ENCODE measurements around the gene SLC30A4. TPM values are rescaled to one million over a fixed set of nuclear protein-coding genes. Genes with fewer than 3 reads are reported as not detected.

Gene SLC30A4
- total and polyA plus RNA-seq, 8 donors, result 0.80 to 2.2 (median 1.4) TPM

DNA sequence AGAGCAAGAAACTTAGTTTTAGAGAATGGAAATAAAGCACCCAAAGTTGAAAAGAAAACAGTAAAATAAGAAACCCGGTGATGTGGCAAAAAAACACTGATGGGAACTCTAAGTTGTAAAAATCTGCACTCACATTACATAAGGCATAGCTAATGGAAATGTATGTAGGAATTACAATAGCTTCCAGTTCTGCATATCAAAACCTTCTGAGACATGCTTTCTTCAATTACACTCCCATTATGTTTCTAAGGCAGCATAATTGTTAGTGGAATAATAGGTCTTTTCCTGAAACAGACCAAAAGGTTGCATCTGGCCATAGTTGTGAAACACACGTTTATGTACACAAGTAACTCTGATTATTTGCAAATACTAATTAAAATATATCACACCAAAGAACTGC, 41.4 kb downstream of the SLC30A4 start:
- Histone ChIP-seq H3K9me3 (no peaks in the 10 kb centered on the region), H3K27me3 (no peaks in the 10 kb centered on the region), H3K4me3 (no peak overlapping the region), H3K27ac (no peak overlapping the region), H3K4me1 (no peaks in the 10 kb centered on the region), H3K36me3 (no peaks in the 10 kb centered on the region)
- ATAC-seq (no peak), DNase-seq (no peak), FAIRE-seq (no peak)
- TF ChIP-seq, protein P1, sequence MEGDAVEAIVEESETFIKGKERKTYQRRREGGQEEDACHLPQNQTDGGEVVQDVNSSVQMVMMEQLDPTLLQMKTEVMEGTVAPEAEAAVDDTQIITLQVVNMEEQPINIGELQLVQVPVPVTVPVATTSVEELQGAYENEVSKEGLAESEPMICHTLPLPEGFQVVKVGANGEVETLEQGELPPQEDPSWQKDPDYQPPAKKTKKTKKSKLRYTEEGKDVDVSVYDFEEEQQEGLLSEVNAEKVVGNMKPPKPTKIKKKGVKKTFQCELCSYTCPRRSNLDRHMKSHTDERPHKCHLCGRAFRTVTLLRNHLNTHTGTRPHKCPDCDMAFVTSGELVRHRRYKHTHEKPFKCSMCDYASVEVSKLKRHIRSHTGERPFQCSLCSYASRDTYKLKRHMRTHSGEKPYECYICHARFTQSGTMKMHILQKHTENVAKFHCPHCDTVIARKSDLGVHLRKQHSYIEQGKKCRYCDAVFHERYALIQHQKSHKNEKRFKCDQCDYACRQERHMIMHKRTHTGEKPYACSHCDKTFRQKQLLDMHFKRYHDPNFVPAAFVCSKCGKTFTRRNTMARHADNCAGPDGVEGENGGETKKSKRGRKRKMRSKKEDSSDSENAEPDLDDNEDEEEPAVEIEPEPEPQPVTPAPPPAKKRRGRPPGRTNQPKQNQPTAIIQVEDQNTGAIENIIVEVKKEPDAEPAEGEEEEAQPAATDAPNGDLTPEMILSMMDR (IDR thresholded peaks at IDR 0.05), result no peak
- intact Hi-C loops (cut with DNase I), result no loop called here
- WGBS, 2 donors, result 86% methylated on average over 2 of the region's 2 CpGs

DNA sequence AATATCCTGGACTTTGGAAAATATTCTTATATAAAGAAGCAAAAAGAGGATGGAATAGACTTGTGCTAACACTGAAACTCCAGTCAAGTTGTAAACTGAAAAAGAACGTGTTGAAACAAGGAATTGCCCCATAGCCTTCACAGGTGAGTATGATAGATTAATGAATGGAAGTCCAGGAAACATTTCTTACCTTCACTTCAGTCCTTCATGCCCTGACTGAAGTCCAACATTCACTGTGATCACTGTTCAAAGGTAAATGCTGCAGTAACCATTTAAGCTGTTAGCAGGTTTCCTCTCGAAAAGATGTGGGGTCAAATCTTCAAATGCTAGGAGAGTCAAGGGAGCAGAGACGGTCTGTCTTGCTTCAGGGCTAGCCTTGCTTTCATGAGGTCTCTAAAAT, 46.1 kb downstream of the SLC30A4 start:
- Histone ChIP-seq H3K27me3 (no peaks in the 10 kb centered on the region), H3K4me3 (no peak overlapping the region), H3K9me3 (no peaks in the 10 kb centered on the region), H3K27ac (no peak overlapping the region), H3K4me1 (no peaks in the 10 kb centered on the region), H3K36me3 (no peaks in the 10 kb centered on the region)
- DNase-seq, result no peak
- 70 to 77% methylated on average over 3 of the region's 3 CpGs for WGBS, 2 donors
- intact Hi-C loops (cut with DNase I), result no loop called here
- ATAC-seq, result no peak
- FAIRE-seq, result no peak
- TF ChIP-seq, protein P1 (IDR thresholded peaks at IDR 0.05), result no peak

DNA sequence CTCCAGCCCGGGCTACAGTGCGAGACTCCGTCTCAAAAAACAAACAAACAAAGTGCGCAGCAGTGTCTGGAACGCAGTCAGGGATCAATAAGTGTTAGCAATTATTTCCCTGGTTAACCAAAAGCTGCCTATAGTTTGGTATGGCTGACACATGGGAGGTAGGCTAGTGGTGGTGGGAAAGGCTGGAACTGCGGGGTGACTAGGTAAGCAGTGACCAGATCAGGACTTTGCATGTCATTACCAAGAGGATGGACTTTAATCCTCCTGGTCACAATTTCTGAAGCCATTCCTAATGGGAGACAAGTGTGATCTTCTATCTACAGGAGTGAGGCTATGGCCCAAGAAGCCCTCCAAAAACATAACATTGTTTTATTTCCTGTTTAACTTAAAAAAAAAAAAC, 47.8 kb downstream of the SLC30A4 start:
- ATAC-seq, result no peak
- Histone ChIP-seq H3K9me3 (no peaks in the 10 kb centered on the region), H3K4me1 (no peaks in the 10 kb centered on the region), H3K27ac (no peak overlapping the region), H3K27me3 (no peaks in the 10 kb centered on the region), H3K36me3 (no peaks in the 10 kb centered on the region), H3K4me3 (no peak overlapping the region)
- TF ChIP-seq, protein P1 (IDR thresholded peaks at IDR 0.05), result no peak
- DNase-seq, result no peak
- FAIRE-seq, result no peak
- WGBS, 2 donors, result 49 to 53% methylated on average over 6 of the region's 6 CpGs
- intact Hi-C loops (cut with DNase I), result no loop called here

DNA sequence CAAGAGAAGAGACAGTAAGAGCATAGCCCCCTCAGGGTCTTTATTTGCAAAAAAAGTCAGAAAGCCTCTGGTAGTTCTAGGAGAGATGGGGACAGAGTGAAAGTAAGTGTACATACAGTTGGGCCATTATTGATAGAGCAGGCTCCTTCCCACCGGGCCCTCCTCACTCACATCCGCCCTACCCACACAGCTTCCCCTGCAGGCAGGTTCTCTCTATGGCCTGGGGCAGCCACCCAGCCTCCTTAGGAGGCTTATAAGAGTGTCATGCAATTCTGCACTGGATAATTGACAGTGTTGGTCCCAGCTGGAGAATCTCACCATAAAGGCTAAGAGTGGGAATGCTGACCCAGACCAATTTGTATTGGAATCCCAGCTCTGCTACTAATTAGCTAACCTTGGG, 49.5 kb downstream of the SLC30A4 start:
- Histone ChIP-seq H3K4me3 (no peak overlapping the region), H3K27ac (no peak overlapping the region), H3K9me3 (no peaks in the 10 kb centered on the region), H3K36me3 (no peaks in the 10 kb centered on the region), H3K4me1 (no peaks in the 10 kb centered on the region), H3K27me3 (no peaks in the 10 kb centered on the region)
- FAIRE-seq, result no peak
- DNase-seq, result no peak
- intact Hi-C loops (cut with DNase I), result no loop called here
- TF ChIP-seq, protein P1 (IDR thresholded peaks at IDR 0.05), result no peak
- 79 to 87% methylated on average over 2 of the region's 2 CpGs for WGBS, 2 donors
- ATAC-seq, result no peak

DNA sequence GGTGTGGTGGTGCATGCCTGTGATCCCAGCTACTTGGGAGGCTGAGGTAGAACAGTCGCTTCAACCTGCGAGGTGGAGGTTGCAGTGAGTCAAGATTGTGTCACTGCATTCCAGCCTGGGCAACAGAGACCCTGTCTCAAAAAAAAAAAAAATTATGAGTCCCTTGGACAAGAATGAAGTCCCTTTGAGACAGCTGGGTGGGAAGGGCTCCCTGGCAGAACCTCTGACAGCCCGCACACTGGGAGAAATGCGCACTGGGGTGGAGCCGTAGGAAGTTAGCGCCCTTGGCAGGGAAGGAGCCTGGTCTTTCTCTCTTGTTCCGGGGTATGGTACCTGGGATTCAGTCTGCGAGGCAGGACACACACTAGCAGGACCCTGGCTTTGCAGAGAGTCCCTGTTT, 51.4 kb downstream of the SLC30A4 start:
- ATAC-seq (no peak), FAIRE-seq (no peak), DNase-seq (no peak)
- no peaks in the 10 kb centered on the region for H3K36me3 ChIP-seq
- no peak overlapping the region for H3K27ac ChIP-seq
- no peaks in the 10 kb centered on the region for H3K27me3 ChIP-seq
- intact Hi-C loops (cut with DNase I), result no loop called here
- H3K4me3 ChIP-seq, result no peak overlapping the region
- H3K4me1 ChIP-seq, result no peaks in the 10 kb centered on the region
- TF ChIP-seq, protein P1 (IDR thresholded peaks at IDR 0.05), result no peak
- no peaks in the 10 kb centered on the region for H3K9me3 ChIP-seq
- 84 to 88% methylated on average over 8 of the region's 8 CpGs for WGBS, 2 donors
